Aorta (tissue), 5 donors: ENCODE results near the gene SPDYE4. TPM values are rescaled to one million over a fixed set of nuclear protein-coding genes. Genes with fewer than 3 reads are reported as not detected.
"Not testable (repeated sequence)": the region's sequence is repeated elsewhere in the genome, so short reads cannot be mapped to it uniquely, and the experiment has no call there.

Experiments
- ATAC-seq: fragments of 200-7000 bp; cut with Tn5 transposase; one replicate; pipeline ENCODE4 v1.9.1; 2022; ENCODE audit warnings: moderate library complexity; ENCODE audit not compliant: low FRiP score
- DNase-seq, 2 donors: peaks; one replicate each; pipeline ENCODE4 v3.0.0-alpha.2; 2020
- H3K27ac ChIP-seq, 2 donors: one replicate each; pipeline ENCODE4 v1.5.1; 2013; ENCODE audit warnings: low read length in 2 of 2, mild to moderate bottlenecking in 2 of 2, moderate library complexity in 2 of 2, control low read depth in 1 of 2, inconsistent platforms in 1 of 2, low read depth in 1 of 2
- H3K27me3 ChIP-seq, 2 donors: one replicate each; pipeline ENCODE4 v1.6.1; 2013; ENCODE audit warnings: control low read depth in 1 of 2, low read length in 1 of 2, mild to moderate bottlenecking in 1 of 2, moderate library complexity in 1 of 2; ENCODE audit not compliant: insufficient read depth in 2 of 2, control insufficient read depth in 1 of 2
- H3K36me3 ChIP-seq, 2 donors: one replicate each; pipeline ENCODE4 v1.6.1; 2013; ENCODE audit warnings: control low read depth in 1 of 2, low read length in 1 of 2, mild to moderate bottlenecking in 1 of 2; ENCODE audit not compliant: insufficient read depth in 2 of 2, control insufficient read depth in 1 of 2
- H3K4me1 ChIP-seq, 2 donors: one replicate each; pipeline ENCODE4 v1.6.1; 2013; ENCODE audit warnings: low read length in 2 of 2, control low read depth in 1 of 2, mild to moderate bottlenecking in 1 of 2, moderate library complexity in 1 of 2; ENCODE audit not compliant: insufficient read depth in 2 of 2, control insufficient read depth in 1 of 2
- H3K4me3 ChIP-seq, 2 donors: one replicate each; pipeline ENCODE4 v1.5.1; 2013; ENCODE audit warnings: low read length in 2 of 2, control low read depth in 1 of 2, mild to moderate bottlenecking in 1 of 2
- H3K9me3 ChIP-seq: one replicate; pipeline ENCODE4 v1.6.1; 2013; ENCODE audit warnings: mild to moderate bottlenecking, low read length; ENCODE audit not compliant: control insufficient read depth
- WGBS, 2 donors: extraction: QIAGEN DNeasy Blood & Tissue Kit; methylation state at CpG; one replicate each; pipeline ENCODE4 v1.1.7; 2013; 5-methylcytosine and 5-hydroxymethylcytosine counted together
- intact Hi-C, 2 donors: fragments of 100-400 bp; cut with DNase I; formaldehyde crosslinking; loops; one replicate each; pipeline versions ENCODE4 v1.14.2 to v1.15.0; 2022
- long read RNA-seq, 2 donors: library from polyadenylated mRNA; unstranded; transcript quantifications; one replicate each; pipeline ENCODE4 v2.0.0, GENCODE V29; 2020 to 2021
- polyA plus RNA-seq, 2 donors: library from polyadenylated mRNA; stranded (reverse); fragments of 200-250 nt; gene quantifications; one replicate each; pipeline ENCODE4 v1.2.3, GENCODE V29; 2013
- total RNA-seq, 2 donors: library from RNA; stranded (reverse); fragmentation: NEBNext Ultra II Directional; extraction: Animal tissue kit (Norgen Biotek cat#: 25700); gene quantifications; one replicate each; pipeline ENCODE4 v1.2.1, GENCODE V29; 2021
- donor health status: healthy with polysubstance abuse.
- donor health status: Bipolar disorder and iron deficiency.
- donor health status: DM: no; HTN: no; CAD: no.
- donor health status: DM: no; HTN: no; CAD: no.
- donor health status: DM: yes; HTN: yes; CAD: no.

Gene SPDYE4, protein sequence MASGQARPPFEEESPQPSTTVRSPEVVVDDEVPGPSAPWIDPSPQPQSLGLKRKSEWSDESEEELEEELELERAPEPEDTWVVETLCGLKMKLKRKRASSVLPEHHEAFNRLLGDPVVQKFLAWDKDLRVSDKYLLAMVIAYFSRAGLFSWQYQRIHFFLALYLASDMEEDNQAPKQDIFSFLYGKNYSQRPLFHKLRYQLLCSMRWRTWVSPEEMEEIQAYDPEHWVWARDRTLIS
- total RNA-seq (not detected), polyA plus RNA-seq (not detected)
- long read RNA-seq, donor 1: 0 reads
- long read RNA-seq, donor 2, partial matches to known transcripts: 0 of 1 reads
- long read RNA-seq, donor 2, other reads (novel, unspliced or antisense): 1 of 1 reads

- Histone ChIP-seq H3K4me1 (no peaks in the 10 kb centered on the region), H3K4me3 (no peak within 1 kb of the TSS), H3K9me3 (no peaks in the 10 kb centered on the region), H3K27me3 (no peaks in the 10 kb centered on the region), H3K27ac (no peak within 1 kb of the TSS), H3K36me3 (no peaks in the 10 kb centered on the region)
- intact Hi-C loops: no loop called here
- 94 to 95% methylated on average over 15 of the region's 15 CpGs for WGBS, 2 donors
- ATAC-seq (no peak), DNase-seq (no peak)
These were observed at the start of gene SPDYE4 for GRCh38 chr17:8758137-8758596. SPDYE4 (minus strand) TSS chr17:8758546; CDS start chr17:8758382, 164 bp downstream.

DNA sequence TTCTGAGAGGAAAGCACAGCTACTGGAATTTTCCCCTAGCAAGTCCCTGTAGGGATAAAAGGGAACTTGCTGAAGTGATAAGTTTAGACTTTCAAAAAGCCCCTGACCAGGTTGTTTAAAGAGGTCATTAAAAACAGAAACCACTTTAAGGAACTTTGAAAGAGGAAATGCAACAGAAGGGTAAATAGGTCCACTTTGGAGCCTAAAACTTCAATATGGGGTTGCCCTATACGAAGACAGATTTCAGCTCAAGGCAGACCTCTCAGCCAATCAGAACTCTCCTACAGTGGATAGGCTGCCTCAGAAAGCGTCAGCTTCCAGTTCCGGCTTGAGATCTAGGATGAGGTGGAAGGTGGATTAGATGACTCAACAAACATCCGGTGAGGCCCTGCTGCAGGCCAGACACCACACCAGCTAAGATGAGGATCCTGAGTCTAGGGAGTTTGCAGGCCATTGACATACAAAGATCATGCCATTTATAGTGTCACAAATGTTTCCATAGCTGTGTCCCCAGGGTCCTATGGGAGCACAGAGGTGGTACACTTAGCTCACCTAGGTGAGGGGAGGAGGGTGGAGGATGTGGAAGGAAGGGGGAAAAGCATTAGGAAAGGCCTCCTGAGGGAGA, 48.7 kb upstream of the SPDYE4 start:
- intact Hi-C loops: no loop called here

GRCh38 chr17:8806253-8806925, 48.0 kb upstream of the SPDYE4 start:
- DNase-seq (no peak), ATAC-seq (no peak)
- Histone ChIP-seq H3K36me3 (no peaks in the 10 kb centered on the region), H3K4me3 (no peak overlapping the region), H3K27ac (no peak overlapping the region), H3K27me3 (peaks cover 0 to 3% of the 10 kb centered on the region in 2 donors), H3K9me3 (peaks cover 10% of the 10 kb centered on the region), H3K4me1 (no peaks in the 10 kb centered on the region)
- WGBS, 2 donors: 95% methylated on average over 3 of the region's 3 CpGs
- intact Hi-C loops: no loop called here

More for the DNA sequence above, 48.7 kb upstream of the SPDYE4 start:
- Histone ChIP-seq H3K4me3 (no peak overlapping the region), H3K27ac (no peak overlapping the region), H3K9me3 (peaks cover 10% of the 10 kb centered on the region), H3K4me1 (no peaks in the 10 kb centered on the region), H3K27me3 (peaks cover 0 to 3% of the 10 kb centered on the region in 2 donors), H3K36me3 (no peaks in the 10 kb centered on the region)
- WGBS, 2 donors: 87 to 89% methylated on average over 4 of the region's 4 CpGs
- DNase-seq (no peak), ATAC-seq (no peak)

GRCh38 chr17:8805396-8805795, 47.0 kb upstream of the SPDYE4 start:
- ATAC-seq, intact Hi-C loops, H3K9me3 ChIP-seq, DNase-seq, H3K4me3 ChIP-seq, H3K27me3 ChIP-seq, H3K36me3 ChIP-seq, H3K4me1 ChIP-seq, H3K27ac ChIP-seq: not testable (repeated sequence)
- WGBS, 2 donors: 90 to 93% methylated on average over 10 of the region's 10 CpGs

DNA sequence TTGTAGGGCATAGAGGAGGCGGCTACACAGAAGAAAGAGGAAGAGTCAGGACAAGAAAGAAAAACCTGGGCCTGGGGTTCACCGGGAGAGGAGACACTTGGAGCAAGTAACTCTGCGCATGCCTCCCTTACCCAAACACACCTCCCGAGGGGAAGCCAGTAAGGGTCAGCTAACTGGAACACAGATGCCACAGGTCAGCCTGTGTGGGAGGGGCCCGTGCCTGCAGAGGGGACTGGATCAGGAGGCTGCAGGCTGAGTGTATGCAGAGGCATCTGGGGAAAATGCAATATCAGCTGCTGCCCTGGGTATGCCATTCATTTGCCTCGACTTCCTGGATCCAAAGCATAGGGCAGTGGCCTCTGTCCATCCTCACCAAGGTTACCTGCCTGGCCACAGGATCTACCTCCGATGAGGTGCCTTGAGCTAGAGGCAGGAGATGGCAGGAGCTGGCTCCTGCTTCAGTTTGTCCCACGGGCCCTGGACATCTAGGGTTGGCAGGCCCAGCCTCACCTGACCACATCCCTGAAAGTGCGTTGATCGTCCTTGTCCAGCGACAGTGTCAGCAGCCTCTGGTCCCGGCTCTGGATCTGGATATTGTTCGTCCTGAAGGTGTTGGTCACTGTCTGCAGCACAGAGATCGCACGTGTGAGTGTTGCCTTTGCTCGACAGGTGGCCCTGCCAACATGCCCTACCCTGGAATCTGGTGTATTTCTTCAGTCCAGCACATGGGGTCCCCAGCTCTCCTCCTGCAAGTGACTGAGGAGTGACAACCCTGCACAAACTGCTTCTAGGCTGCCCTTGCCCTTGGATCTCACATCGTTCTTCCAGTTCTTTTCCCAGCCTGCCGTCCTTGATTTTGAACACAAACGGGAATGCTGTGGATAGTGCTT, 45.4 kb upstream of the SPDYE4 start:
- 80 to 81% methylated on average over 19 of the region's 19 CpGs for WGBS, 2 donors
- Histone ChIP-seq H3K36me3 (no peaks in the 10 kb centered on the region), H3K4me3 (no peak overlapping the region), H3K9me3 (peaks cover 4% of the 10 kb centered on the region), H3K27me3 (peaks cover 0 to 3% of the 10 kb centered on the region in 2 donors), H3K27ac (no peak overlapping the region), H3K4me1 (no peaks in the 10 kb centered on the region)
- intact Hi-C loops: no loop called here
- DNase-seq: no peak
- no peak for ATAC-seq

GRCh38 chr17:8801135-8801840, 42.9 kb upstream of the SPDYE4 start:
- Histone ChIP-seq H3K27ac (no peak overlapping the region), H3K36me3 (no peaks in the 10 kb centered on the region), H3K4me3 (no peak overlapping the region), H3K27me3 (no peaks in the 10 kb centered on the region), H3K4me1 (no peaks in the 10 kb centered on the region), H3K9me3 (no peaks in the 10 kb centered on the region)
- ATAC-seq: no peak
- DNase-seq: no peak
- intact Hi-C loops: no loop called here
- WGBS, 2 donors: 90 to 93% methylated on average over 6 of the region's 6 CpGs

DNA sequence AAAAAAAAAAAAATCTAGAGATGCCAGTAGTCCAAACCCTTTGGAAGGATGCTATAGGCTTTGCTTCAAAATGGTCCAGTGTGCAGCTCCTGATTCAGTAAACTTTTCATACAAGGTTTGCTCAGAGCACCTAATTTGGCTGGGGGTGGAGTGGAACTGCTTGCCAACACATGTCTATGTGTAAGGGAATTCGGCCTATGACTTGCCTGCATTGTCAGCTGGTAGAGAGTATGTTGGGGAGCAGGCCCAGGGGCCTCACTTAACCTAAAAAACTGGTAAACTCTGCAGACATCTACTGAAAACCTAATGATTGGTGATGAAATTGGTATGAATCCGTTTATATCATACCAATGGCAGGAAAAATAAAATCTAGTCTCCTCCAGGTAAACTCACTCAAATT, 42.3 kb upstream of the SPDYE4 start:
- no peaks in the 10 kb centered on the region for H3K9me3 ChIP-seq
- no peaks in the 10 kb centered on the region for H3K4me1 ChIP-seq
- intact Hi-C loops: no loop called here
- ATAC-seq (no peak), DNase-seq (no peak)
- no peaks in the 10 kb centered on the region for H3K36me3 ChIP-seq
- H3K27me3 ChIP-seq: no peaks in the 10 kb centered on the region
- WGBS, 2 donors: 80 to 95% methylated on average over 2 of the region's 2 CpGs
- H3K27ac ChIP-seq: no peak overlapping the region
- no peak overlapping the region for H3K4me3 ChIP-seq
